ENCODE measurements around the gene INO80B.

INO80B gene

GRCh38 chr2:74474899-74475298 is 20.0 kb downstream of the INO80B start:
- H3K23ac ChIP-seq (ENCODE audit: low read length): no peak overlapping the region
- no peak overlapping the region for H3K4ac ChIP-seq (ENCODE audit: low read depth, low read length)
- peaks cover 3% of the 10 kb centered on the region for H3K79me2 ChIP-seq (ENCODE audit: control insufficient read depth, insufficient read depth, low read length, poor library complexity)
- no peak overlapping the region for H2BK5ac ChIP-seq (ENCODE audit: low read depth, low read length, poor library complexity)
- H2AK5ac ChIP-seq (ENCODE audit: low read length): no peak overlapping the region
- H3K27me3 ChIP-seq (ENCODE audit: insufficient read depth, low read length): no peaks in the 10 kb centered on the region
- no peak overlapping the region for H3K18ac ChIP-seq (ENCODE audit: low read length)
- no CpG with 5 or more reads among the region's 5 CpGs for WGBS (ENCODE audit: extremely low coverage, insufficient coverage, insufficient read length)
- no peak for DNase-seq
- no peak overlapping the region for H3K14ac ChIP-seq (ENCODE audit: low read length)
- H3K36me3 ChIP-seq (ENCODE audit: control insufficient read depth in 1 of 2, insufficient read depth in 2 of 2, low read length in 2 of 2): peaks cover 19 to 21% of the 10 kb centered on the region in 2 experiments
- no peak overlapping the region for H2BK120ac ChIP-seq (ENCODE audit: insufficient read depth, low read length, poor library complexity)
- no peak overlapping the region for H2BK12ac ChIP-seq (ENCODE audit: low read length)
- no peak overlapping the region for H2AFZ ChIP-seq (ENCODE audit: insufficient read depth, low read length, poor library complexity)
- H4K91ac ChIP-seq (ENCODE audit: low read depth, low read length): no peak overlapping the region
- H4K8ac ChIP-seq (ENCODE audit: low read depth, low read length): no peak overlapping the region
- H3K4me1 ChIP-seq (ENCODE audit: control insufficient read depth in 1 of 2, insufficient read depth in 2 of 2, low read length in 2 of 2): peaks cover 5 to 7% of the 10 kb centered on the region in 2 experiments
- H3K4me2 ChIP-seq (ENCODE audit: low read length): no peak overlapping the region
- peaks cover 9% of the 10 kb centered on the region for H3K79me1 ChIP-seq (ENCODE audit: low read length)
- no peak overlapping the region for H3K4me3 ChIP-seq (ENCODE audit: low read depth, low read length)
- H3K9ac ChIP-seq (ENCODE audit: low read length): no peak overlapping the region
- no peak overlapping the region for H3K27ac ChIP-seq (ENCODE audit: low read depth, low read length)
- H3K9me3 ChIP-seq (ENCODE audit: insufficient read depth, low read depth, low read length): peaks cover 1% of the 10 kb centered on the region
- no peak overlapping the region for H4K12ac ChIP-seq (ENCODE audit: low read depth, low read length)

DNA sequence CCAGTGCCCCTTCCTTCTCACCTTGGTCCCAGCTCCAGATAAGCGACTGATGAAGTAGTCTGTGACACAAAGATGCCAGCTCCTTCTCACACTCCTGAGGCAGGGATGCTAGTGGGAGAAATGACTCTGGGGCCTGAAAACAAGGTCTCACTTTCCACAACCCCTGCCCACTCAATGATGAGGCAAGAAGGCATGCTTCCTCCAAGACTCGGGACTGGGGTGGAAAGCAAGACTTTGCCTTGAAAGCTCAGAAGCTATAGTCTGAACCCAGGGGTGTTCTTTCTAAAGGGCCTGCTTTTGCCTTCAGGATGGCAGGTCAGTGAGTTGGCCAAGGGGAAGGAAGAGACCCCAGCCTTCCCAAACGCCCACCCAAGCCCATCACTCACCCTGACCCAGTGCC is 26.5 kb downstream of the INO80B start:
- Histone ChIP-seq H3K9ac (ENCODE audit: low read length) (peak overlapping the region; percentile 89), H2AFZ (ENCODE audit: insufficient read depth, low read length, poor library complexity) (no peak overlapping the region), H3K4me1 (ENCODE audit: control insufficient read depth in 1 of 2, insufficient read depth in 2 of 2, low read length in 2 of 2) (peaks cover 9 to 10% of the 10 kb centered on the region in 2 experiments), H3K9me3 (ENCODE audit: insufficient read depth, low read depth, low read length) (no peaks in the 10 kb centered on the region), H3K4me3 (ENCODE audit: low read depth, low read length) (no peak overlapping the region), H3K4ac (ENCODE audit: low read depth, low read length) (peak overlapping the region; percentile 51), H4K12ac (ENCODE audit: low read depth, low read length) (peak overlapping the region; percentile 1), H3K79me1 (ENCODE audit: low read length) (peaks cover 11% of the 10 kb centered on the region), H2BK120ac (ENCODE audit: insufficient read depth, low read length, poor library complexity) (no peak overlapping the region), H3K79me2 (ENCODE audit: control insufficient read depth, insufficient read depth, low read length, poor library complexity) (peaks cover 9% of the 10 kb centered on the region), H3K18ac (ENCODE audit: low read length) (peak overlapping the region; percentile 21), H3K23ac (ENCODE audit: low read length) (no peak overlapping the region), H3K27ac (ENCODE audit: low read depth, low read length) (no peak overlapping the region), H4K91ac (ENCODE audit: low read depth, low read length) (no peak overlapping the region), H3K36me3 (ENCODE audit: control insufficient read depth in 1 of 2, insufficient read depth in 2 of 2, low read length in 2 of 2) (peaks cover 12 to 14% of the 10 kb centered on the region in 2 experiments), H3K4me2 (ENCODE audit: low read length) (peak overlapping the region; percentile 66), H4K8ac (ENCODE audit: low read depth, low read length) (peak overlapping the region; percentile 71), H3K27me3 (ENCODE audit: insufficient read depth, low read length) (no peaks in the 10 kb centered on the region), H3K14ac (ENCODE audit: low read length) (no peak overlapping the region), H2BK12ac (ENCODE audit: low read length) (no peak overlapping the region), H2AK5ac (ENCODE audit: low read length) (no peak overlapping the region), H2BK5ac (ENCODE audit: low read depth, low read length, poor library complexity) (no peak overlapping the region)
- no CpG with 5 or more reads among the region's 3 CpGs for WGBS (ENCODE audit: extremely low coverage, insufficient coverage, insufficient read length)
- no peak for DNase-seq

- Histone ChIP-seq H3K4ac (ENCODE audit: low read depth, low read length) (peak overlapping the region; percentile 51), H4K91ac (ENCODE audit: low read depth, low read length) (peak overlapping the region; percentile 34), H4K8ac (ENCODE audit: low read depth, low read length) (peak overlapping the region; percentile 71), H2BK5ac (ENCODE audit: low read depth, low read length, poor library complexity) (no peak overlapping the region), H3K79me2 (ENCODE audit: control insufficient read depth, insufficient read depth, low read length, poor library complexity) (peaks cover 9% of the 10 kb centered on the region), H3K27ac (ENCODE audit: low read depth, low read length) (peak overlapping the region; percentile 65), H3K23ac (ENCODE audit: low read length) (no peak overlapping the region), H2AFZ (ENCODE audit: insufficient read depth, low read length, poor library complexity) (peak overlapping the region; percentile 78), H2BK120ac (ENCODE audit: insufficient read depth, low read length, poor library complexity) (peak overlapping the region; percentile 40), H3K27me3 (ENCODE audit: insufficient read depth, low read length) (no peaks in the 10 kb centered on the region), H3K4me2 (ENCODE audit: low read length) (peak overlapping the region; percentile 66), H3K4me1 (ENCODE audit: control insufficient read depth in 1 of 2, insufficient read depth in 2 of 2, low read length in 2 of 2) (peaks cover 9 to 10% of the 10 kb centered on the region in 2 experiments), H3K9me3 (ENCODE audit: insufficient read depth, low read depth, low read length) (no peaks in the 10 kb centered on the region), H4K12ac (ENCODE audit: low read depth, low read length) (peak overlapping the region; percentile 2), H3K4me3 (ENCODE audit: low read depth, low read length) (peak overlapping the region; percentile 94), H2AK5ac (ENCODE audit: low read length) (peak overlapping the region; percentile 9), H3K14ac (ENCODE audit: low read length) (peak overlapping the region; percentile 34), H3K9ac (ENCODE audit: low read length) (peak overlapping the region; percentile 89), H3K79me1 (ENCODE audit: low read length) (peaks cover 11% of the 10 kb centered on the region), H3K36me3 (ENCODE audit: control insufficient read depth in 1 of 2, insufficient read depth in 2 of 2, low read length in 2 of 2) (peaks cover 13 to 14% of the 10 kb centered on the region in 2 experiments), H3K18ac (ENCODE audit: low read length) (peak overlapping the region; percentile 54), H2BK12ac (ENCODE audit: low read length) (no peak overlapping the region)
- DNase-seq: peak; percentile 36 to 60
- no CpG with 5 or more reads among the region's 80 CpGs for WGBS (ENCODE audit: extremely low coverage, insufficient coverage, insufficient read length)
Observed at GRCh38 chr2:74481961-74482800, 27.3 kb downstream of the INO80B start.

GRCh38 chr2:74482801-74483674 is 28.2 kb downstream of the INO80B start, which contains the start of the genes CCDC142 and TTC31:
TSS of gene CCDC142 (minus strand) at chr2:74482998. CDS start at chr2:74482837, 161 bp downstream.
TSS of gene TTC31 (plus strand) at chr2:74483081. CDS start at chr2:74483096, 15 bp downstream.
- H3K23ac ChIP-seq (ENCODE audit: low read length): no peak within 1 kb of the TSS
- H3K14ac ChIP-seq (ENCODE audit: low read length): peak within 1 kb of the TSS; percentile 65
- H2AK5ac ChIP-seq (ENCODE audit: low read length): peak within 1 kb of the TSS; percentile 9
- peaks cover 11% of the 10 kb centered on the region for H3K79me1 ChIP-seq (ENCODE audit: low read length)
- no CpG with 5 or more reads among the region's 50 CpGs for WGBS (ENCODE audit: extremely low coverage, insufficient coverage, insufficient read length)
- H3K4me3 ChIP-seq (ENCODE audit: low read depth, low read length): peak within 1 kb of the TSS; percentile 94
- peak within 1 kb of the TSS; percentile 40 for H2BK120ac ChIP-seq (ENCODE audit: insufficient read depth, low read length, poor library complexity)
- no peaks in the 10 kb centered on the region for H3K9me3 ChIP-seq (ENCODE audit: insufficient read depth, low read depth, low read length)
- peak within 1 kb of the TSS; percentile 73 for H2BK5ac ChIP-seq (ENCODE audit: low read depth, low read length, poor library complexity)
- H2BK12ac ChIP-seq (ENCODE audit: low read length): no peak within 1 kb of the TSS
- H3K4me1 ChIP-seq (ENCODE audit: control insufficient read depth in 1 of 2, insufficient read depth in 2 of 2, low read length in 2 of 2): peaks cover 9 to 13% of the 10 kb centered on the region in 2 experiments
- H3K18ac ChIP-seq (ENCODE audit: low read length): peak within 1 kb of the TSS; percentile 71
- H4K91ac ChIP-seq (ENCODE audit: low read depth, low read length): peak within 1 kb of the TSS; percentile 71
- peak within 1 kb of the TSS; percentile 82 for H4K8ac ChIP-seq (ENCODE audit: low read depth, low read length)
- H3K4ac ChIP-seq (ENCODE audit: low read depth, low read length): peak within 1 kb of the TSS; percentile 51
- peak within 1 kb of the TSS; percentile 66 for H3K4me2 ChIP-seq (ENCODE audit: low read length)
- H2AFZ ChIP-seq (ENCODE audit: insufficient read depth, low read length, poor library complexity): peak within 1 kb of the TSS; percentile 80
- H3K27me3 ChIP-seq (ENCODE audit: insufficient read depth, low read length): no peaks in the 10 kb centered on the region
- peak within 1 kb of the TSS; percentile 89 for H3K9ac ChIP-seq (ENCODE audit: low read length)
- DNase-seq: peak; percentile 91 to 94
- peaks cover 9 to 11% of the 10 kb centered on the region in 2 experiments for H3K36me3 ChIP-seq (ENCODE audit: control insufficient read depth in 1 of 2, insufficient read depth in 2 of 2, low read length in 2 of 2)
- peak within 1 kb of the TSS; percentile 55 for H4K12ac ChIP-seq (ENCODE audit: low read depth, low read length)
- peak within 1 kb of the TSS; percentile 65 for H3K27ac ChIP-seq (ENCODE audit: low read depth, low read length)
- H3K79me2 ChIP-seq (ENCODE audit: control insufficient read depth, insufficient read depth, low read length, poor library complexity): peaks cover 9% of the 10 kb centered on the region
